C1 segment of cervical spinal cord (tissue), 14 donors: ENCODE data around the gene SLC66A1.
"Not testable (repeated sequence)": the region's sequence is repeated elsewhere in the genome, so short reads cannot be mapped to it uniquely, and the experiment has no call there.

Experiments used
- DNase-seq, 14 donors: peaks; one replicate each; lab custom pipeline; 2025; lab: John Stamatoyannopoulos, UW

SLC66A1 gene

GRCh38 chr1:19311931-19312781 is at the start of gene SLC66A1, which contains the start of gene AKR7A2:
Gene SLC66A1, plus strand, starts transcription at chr1:19312326. Its CDS starts 5,352 bp downstream, at chr1:19317678.
Gene AKR7A2, minus strand, starts transcription at chr1:19312144. Its CDS starts 20 bp downstream, at chr1:19312124.
- peak; percentile 32 to 97 (median 88) for DNase-seq

GRCh38 chr1:19262744-19263143 is 49.4 kb upstream of the SLC66A1 start:
- no peak for DNase-seq

GRCh38 chr1:19268445-19268844 is 43.7 kb upstream of the SLC66A1 start:
- DNase-seq = no peak

- not testable (repeated sequence) for DNase-seq
These were observed 42.4 kb upstream of the SLC66A1 start for GRCh38 chr1:19269427-19270342.

- not testable (repeated sequence) for DNase-seq
These were observed 41.8 kb upstream of the SLC66A1 start for GRCh38 chr1:19270343-19270730.

GRCh38 chr1:19272064-19272463 is 40.1 kb upstream of the SLC66A1 start:
- DNase-seq = no peak

GRCh38 chr1:19273106-19273843 is 38.9 kb upstream of the SLC66A1 start:
- no peak for DNase-seq

- DNase-seq = not testable (repeated sequence)
These were observed 38.1 kb upstream of the SLC66A1 start for GRCh38 chr1:19273844-19274531.

GRCh38 chr1:19274636-19275035 is 37.5 kb upstream of the SLC66A1 start:
- no peak for DNase-seq

- DNase-seq = no peak
These were observed 28.2 kb upstream of the SLC66A1 start for GRCh38 chr1:19283891-19284290.

- DNase-seq = no peak
These were observed 27.2 kb upstream of the SLC66A1 start for GRCh38 chr1:19284881-19285280.

GRCh38 chr1:19285366-19285765 is 26.8 kb upstream of the SLC66A1 start:
- not testable (repeated sequence) for DNase-seq

GRCh38 chr1:19285807-19286206 is 26.3 kb upstream of the SLC66A1 start:
- not testable (repeated sequence) for DNase-seq

GRCh38 chr1:19287436-19288185 is 24.5 kb upstream of the SLC66A1 start:
- DNase-seq = peak in 1 of 14 donors; percentile 62

GRCh38 chr1:19288324-19289241 is 23.5 kb upstream of the SLC66A1 start, which contains the start of gene AKR7A3:
Gene AKR7A3, minus strand, starts transcription at chr1:19288770. Its CDS starts 61 bp downstream, at chr1:19288709.
- peak in 7 of 14 donors; percentile 27 to 71 (median 38) for DNase-seq

GRCh38 chr1:19289244-19289643 is 22.9 kb upstream of the SLC66A1 start:
- no peak for DNase-seq

- no peak for DNase-seq
These were observed 17.5 kb upstream of the SLC66A1 start for GRCh38 chr1:19294638-19295037.

GRCh38 chr1:19300211-19300610 is 11.9 kb upstream of the SLC66A1 start:
- no peak for DNase-seq

GRCh38 chr1:19304081-19304480 is 8.0 kb upstream of the SLC66A1 start:
- DNase-seq = peak in 1 of 14 donors; percentile 22
